ENCODE results near the gene SLC46A2. TPM values are rescaled to one million over a fixed set of nuclear protein-coding genes. Genes with fewer than 3 reads are reported as not detected.

Gene SLC46A2, protein sequence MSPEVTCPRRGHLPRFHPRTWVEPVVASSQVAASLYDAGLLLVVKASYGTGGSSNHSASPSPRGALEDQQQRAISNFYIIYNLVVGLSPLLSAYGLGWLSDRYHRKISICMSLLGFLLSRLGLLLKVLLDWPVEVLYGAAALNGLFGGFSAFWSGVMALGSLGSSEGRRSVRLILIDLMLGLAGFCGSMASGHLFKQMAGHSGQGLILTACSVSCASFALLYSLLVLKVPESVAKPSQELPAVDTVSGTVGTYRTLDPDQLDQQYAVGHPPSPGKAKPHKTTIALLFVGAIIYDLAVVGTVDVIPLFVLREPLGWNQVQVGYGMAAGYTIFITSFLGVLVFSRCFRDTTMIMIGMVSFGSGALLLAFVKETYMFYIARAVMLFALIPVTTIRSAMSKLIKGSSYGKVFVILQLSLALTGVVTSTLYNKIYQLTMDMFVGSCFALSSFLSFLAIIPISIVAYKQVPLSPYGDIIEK
- total RNA-seq, result not detected in 2 replicates

DNA sequence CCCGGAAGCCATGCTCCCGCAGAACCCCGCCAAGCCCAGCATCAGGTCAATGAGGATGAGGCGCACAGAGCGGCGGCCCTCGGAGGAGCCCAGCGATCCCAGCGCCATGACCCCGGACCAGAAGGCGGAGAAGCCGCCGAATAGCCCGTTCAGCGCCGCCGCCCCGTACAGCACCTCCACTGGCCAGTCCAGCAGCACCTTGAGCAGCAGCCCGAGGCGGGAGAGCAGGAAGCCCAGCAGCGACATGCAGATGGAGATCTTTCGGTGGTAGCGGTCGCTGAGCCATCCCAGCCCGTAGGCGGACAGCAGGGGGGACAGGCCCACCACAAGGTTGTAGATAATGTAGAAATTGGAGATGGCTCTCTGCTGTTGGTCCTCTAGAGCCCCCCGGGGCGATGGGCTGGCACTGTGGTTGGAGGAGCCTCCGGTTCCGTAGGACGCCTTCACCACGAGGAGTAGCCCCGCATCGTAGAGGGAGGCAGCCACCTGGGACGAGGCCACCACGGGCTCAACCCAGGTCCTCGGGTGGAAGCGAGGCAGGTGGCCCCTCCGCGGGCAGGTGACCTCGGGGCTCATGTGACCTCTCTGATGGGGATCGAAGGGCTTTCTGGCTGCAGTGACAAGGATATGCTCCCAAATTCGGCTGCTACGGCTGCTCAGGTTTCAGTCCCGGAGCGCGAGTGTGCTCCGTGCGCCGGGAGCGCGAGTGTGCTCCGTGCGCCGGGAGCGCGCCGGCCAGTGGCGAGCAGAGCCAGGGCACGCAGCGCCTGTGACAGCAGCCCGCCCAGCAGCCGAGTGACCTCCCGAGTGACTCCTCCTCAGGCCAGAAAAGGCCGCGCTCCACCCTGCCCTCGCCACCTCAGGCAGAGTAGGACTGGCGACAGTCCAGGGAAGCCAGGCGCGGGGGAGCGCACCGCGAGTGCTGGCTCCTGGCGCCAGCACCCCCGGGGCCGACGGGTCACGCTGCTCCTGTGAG lies at the start of gene SLC46A2:
TSS of gene SLC46A2 (minus strand) at position 771 of the 976 bp plus-strand sequence. CDS start at position 576, 195 bp downstream.
- DNase-seq (ENCODE audit: low read depth), result no peak
- H3K4me3 ChIP-seq (ENCODE audit: low read depth, low read length), result peak within 1 kb of the TSS; percentile 40
- TF ChIP-seq, protein P1, sequence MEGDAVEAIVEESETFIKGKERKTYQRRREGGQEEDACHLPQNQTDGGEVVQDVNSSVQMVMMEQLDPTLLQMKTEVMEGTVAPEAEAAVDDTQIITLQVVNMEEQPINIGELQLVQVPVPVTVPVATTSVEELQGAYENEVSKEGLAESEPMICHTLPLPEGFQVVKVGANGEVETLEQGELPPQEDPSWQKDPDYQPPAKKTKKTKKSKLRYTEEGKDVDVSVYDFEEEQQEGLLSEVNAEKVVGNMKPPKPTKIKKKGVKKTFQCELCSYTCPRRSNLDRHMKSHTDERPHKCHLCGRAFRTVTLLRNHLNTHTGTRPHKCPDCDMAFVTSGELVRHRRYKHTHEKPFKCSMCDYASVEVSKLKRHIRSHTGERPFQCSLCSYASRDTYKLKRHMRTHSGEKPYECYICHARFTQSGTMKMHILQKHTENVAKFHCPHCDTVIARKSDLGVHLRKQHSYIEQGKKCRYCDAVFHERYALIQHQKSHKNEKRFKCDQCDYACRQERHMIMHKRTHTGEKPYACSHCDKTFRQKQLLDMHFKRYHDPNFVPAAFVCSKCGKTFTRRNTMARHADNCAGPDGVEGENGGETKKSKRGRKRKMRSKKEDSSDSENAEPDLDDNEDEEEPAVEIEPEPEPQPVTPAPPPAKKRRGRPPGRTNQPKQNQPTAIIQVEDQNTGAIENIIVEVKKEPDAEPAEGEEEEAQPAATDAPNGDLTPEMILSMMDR (IDR thresholded peaks at IDR 0.05; ENCODE audit: insufficient read depth, low read depth, low read length), result no peak

DNA sequence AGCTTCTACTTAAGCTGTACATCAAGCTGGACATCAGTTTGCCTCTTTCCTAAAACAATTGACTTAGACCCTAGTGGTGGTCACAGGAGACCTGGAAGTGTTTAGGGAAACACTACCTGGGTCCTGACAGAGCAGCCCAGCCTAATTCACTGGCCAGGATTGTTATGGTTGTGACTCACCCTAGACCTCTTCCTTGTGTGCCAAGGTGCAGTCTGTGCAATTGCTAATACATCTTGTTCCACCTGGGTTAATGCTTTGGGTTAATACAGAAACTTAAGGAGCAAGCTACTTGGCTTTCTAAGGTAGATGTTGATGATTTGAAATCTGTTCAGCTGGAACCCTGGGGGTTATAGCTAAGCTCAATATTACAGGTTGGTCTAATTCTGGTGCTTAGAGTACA lies 48.7 kb upstream of the SLC46A2 start:
- DNase-seq (ENCODE audit: low read depth), result no peak
- no peak overlapping the region for H3K4me3 ChIP-seq (ENCODE audit: low read depth, low read length)
- TF ChIP-seq, protein P1 (IDR thresholded peaks at IDR 0.05; ENCODE audit: insufficient read depth, low read depth, low read length), result no peak

DNA sequence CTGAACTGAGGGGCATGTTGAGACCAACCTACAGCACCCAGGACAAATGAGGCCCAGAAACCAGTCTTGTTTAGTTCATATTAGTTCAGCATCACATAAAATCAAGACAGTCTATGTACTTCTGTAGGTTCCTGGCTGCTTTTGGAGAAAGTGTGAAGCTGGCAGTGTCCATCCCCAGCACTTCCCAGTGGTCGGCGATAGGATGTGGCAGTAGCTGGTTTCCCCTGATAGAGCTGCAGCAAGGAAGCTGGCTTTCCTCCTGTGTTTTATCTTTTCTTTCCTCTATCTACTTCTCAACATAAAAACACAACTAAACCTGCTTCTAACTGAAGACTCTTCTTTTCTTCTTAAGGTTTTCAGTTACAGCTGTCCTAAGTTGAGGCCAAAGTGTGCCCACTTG lies 43.0 kb upstream of the SLC46A2 start:
- TF ChIP-seq, protein P1 (IDR thresholded peaks at IDR 0.05; ENCODE audit: insufficient read depth, low read depth, low read length), result no peak
- H3K4me3 ChIP-seq (ENCODE audit: low read depth, low read length), result no peak overlapping the region
- DNase-seq (ENCODE audit: low read depth), result no peak

DNA sequence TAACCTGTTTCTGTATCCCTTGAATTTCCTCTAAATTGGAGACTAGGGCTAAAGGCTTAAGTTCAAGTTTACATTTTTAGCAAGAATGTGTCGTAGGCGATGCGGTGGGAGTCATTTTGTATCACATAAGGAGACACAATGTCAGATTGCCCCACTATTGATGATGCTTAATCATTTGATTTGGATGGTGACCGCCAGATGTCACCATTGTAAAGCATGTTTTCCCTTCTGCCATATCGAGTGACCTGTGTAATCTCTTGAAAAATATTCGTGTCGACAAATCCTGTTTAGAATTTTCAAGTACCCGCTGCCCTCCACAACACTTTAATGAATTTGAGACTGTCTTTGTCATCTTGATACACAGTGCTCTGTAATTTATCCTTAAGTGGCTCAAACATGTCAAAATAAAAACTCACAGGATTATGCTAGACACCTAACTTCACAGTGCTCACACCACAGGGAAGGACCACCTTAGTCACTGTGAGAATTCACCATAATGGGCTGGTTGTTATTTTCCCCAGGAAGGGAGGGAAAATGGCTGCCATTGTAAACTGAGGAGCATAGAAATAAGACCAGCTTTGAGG lies 34.5 kb upstream of the SLC46A2 start:
- DNase-seq (ENCODE audit: low read depth), result peak; percentile 33
- H3K4me3 ChIP-seq (ENCODE audit: low read depth, low read length), result no peak overlapping the region
- TF ChIP-seq, protein P1 (IDR thresholded peaks at IDR 0.05; ENCODE audit: insufficient read depth, low read depth, low read length), result peak; percentile 45

DNA sequence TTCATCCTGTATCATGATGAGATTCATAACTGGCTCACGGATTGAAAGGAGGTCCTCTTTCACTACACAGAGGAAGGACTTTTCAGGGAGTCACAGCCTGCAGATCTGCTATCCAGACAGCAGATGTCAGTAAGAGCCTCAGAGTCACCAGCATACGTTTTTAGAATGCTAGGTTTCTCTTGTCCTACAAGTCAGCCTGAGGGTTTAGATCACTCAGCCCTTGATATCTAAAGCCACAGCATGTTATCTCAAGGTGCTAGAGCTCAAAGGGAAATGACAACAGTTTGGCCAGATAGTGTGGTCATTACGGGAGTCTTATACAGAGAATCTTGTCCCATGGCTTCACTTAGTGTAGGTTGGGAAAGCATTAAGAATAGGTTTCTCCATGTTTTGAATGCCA lies 30.9 kb upstream of the SLC46A2 start:
- TF ChIP-seq, protein P1 (IDR thresholded peaks at IDR 0.05; ENCODE audit: insufficient read depth, low read depth, low read length), result peak; percentile 68
- no peak overlapping the region for H3K4me3 ChIP-seq (ENCODE audit: low read depth, low read length)
- DNase-seq (ENCODE audit: low read depth), result peak; percentile 57

DNA sequence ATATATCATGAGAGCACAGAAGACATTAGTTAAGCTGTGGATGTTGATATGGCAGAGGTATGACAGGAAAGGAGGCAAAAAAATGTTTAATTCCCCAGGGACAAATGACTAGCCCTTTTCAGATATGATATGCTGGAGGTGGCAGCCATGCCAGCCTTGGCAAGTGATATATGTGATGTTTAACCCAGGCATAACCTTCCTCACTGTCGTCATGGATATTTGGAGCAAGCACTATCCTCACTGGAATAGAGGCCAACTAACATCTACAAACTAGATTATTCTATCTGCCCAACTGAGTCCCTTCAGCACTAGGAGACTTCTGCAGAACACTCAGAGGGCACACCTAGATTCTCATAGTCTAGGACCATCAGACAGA lies 27.3 kb upstream of the SLC46A2 start:
- H3K4me3 ChIP-seq (ENCODE audit: low read depth, low read length), result no peak overlapping the region
- TF ChIP-seq, protein P1 (IDR thresholded peaks at IDR 0.05; ENCODE audit: insufficient read depth, low read depth, low read length), result no peak
- DNase-seq (ENCODE audit: low read depth), result no peak
